ENCODE results near the gene PSMB4.
"Not testable (repeated sequence)": the region's sequence is repeated elsewhere in the genome, so short reads cannot be mapped to it uniquely, and the experiment has no call there.

PSMB4 gene

DNA sequence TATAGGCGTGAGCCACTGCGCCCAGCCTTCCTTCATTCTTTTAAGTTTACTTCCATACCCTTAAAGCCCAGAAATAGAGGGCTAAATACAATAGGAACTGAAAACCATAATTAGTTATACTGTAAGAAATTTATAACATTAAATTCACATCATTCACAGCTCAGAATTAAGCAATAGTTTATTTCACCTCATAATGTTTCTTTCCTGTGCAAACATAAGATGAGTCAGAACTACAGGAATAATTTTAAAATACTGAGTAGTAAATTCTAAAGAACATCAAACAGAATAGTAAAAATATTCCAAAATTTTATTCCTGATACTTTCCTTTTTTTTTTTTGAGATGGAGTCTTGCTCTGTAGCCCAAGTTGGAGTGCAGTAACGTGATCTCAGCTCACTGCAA lies 35.8 kb downstream of the PSMB4 start:
- DNase-seq, result no peak
- peaks cover 24 to 42% of the 10 kb centered on the region in 2 donors for H3K4me1 Mint-ChIP-seq (ENCODE audit: low read depth in 2 of 2)
- H3K36me3 Mint-ChIP-seq (ENCODE audit: insufficient read depth), result peaks cover 50% of the 10 kb centered on the region
- no peak for ATAC-seq (replicated peaks)
- no peaks in the 10 kb centered on the region for H3K9me3 Mint-ChIP-seq
- no peaks in the 10 kb centered on the region for H3K27me3 Mint-ChIP-seq
- H3K4me3 Mint-ChIP-seq, result no peak overlapping the region
- peak overlapping the region in 1 of 2 donors; percentile 62 for H3K27ac Mint-ChIP-seq

DNA sequence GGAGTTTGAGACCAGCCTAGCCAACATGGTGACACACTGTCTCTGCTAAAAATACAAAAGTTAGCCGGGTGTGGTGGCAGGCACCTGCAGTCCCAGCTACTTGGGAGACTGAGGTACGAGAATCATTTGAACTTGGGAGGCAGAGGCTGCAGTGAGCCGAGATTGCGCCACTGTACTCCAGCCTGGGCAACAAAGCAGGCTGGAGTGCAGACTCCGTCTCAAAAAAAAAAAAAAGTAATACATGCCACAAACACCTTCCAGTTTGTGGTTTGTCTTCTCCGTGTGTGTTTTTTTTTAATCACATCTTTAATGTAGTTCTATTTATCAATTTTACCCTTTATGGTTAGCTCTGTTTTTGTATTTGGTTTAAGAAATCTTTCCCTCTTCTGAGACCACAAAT lies 37.6 kb downstream of the PSMB4 start:
- Mint-ChIP-seq H3K9me3 (no peaks in the 10 kb centered on the region), H3K27me3 (no peaks in the 10 kb centered on the region), H3K27ac (peak overlapping the region; percentile 77 to 82), H3K4me1 (ENCODE audit: low read depth in 2 of 2) (peaks cover 27 to 50% of the 10 kb centered on the region in 2 donors), H3K36me3 (ENCODE audit: insufficient read depth) (peaks cover 57% of the 10 kb centered on the region), H3K4me3 (peak overlapping the region; percentile 48 to 50)
- ATAC-seq (replicated peaks), result peak; percentile 97
- DNase-seq, result no peak

DNA sequence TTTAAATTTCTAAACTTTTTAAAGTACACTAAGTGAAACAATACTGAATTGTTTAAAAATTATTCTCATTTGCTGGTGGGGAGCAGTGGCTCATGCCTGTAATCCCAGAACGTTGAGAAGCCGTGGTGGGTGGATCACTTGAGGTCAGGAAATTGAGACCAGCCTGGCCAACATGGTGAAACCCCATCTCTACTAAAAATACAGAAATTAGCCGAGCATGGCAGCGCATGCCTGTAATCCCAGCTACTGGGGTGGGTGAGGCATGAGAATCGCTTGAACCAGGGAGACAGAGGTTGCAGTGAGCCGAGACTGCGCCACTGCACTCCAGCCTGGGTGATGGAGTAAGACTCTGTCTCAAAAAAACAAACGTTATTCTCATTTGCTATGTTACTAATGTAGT lies 38.0 kb downstream of the PSMB4 start:
- H3K9me3 Mint-ChIP-seq, DNase-seq, H3K27me3 Mint-ChIP-seq: not testable (repeated sequence)
- Mint-ChIP-seq H3K4me3 (peak overlapping the region; percentile 48 to 50), H3K36me3 (ENCODE audit: insufficient read depth) (peaks cover 61% of the 10 kb centered on the region), H3K27ac (peak overlapping the region; percentile 77 to 82), H3K4me1 (ENCODE audit: low read depth in 2 of 2) (peaks cover 26 to 49% of the 10 kb centered on the region in 2 donors)
- peak; percentile 14 for ATAC-seq (replicated peaks)

- Mint-ChIP-seq H3K36me3 (ENCODE audit: insufficient read depth) (peaks cover 28% of the 10 kb centered on the region), H3K4me3 (no peak overlapping the region), H3K4me1 (ENCODE audit: low read depth in 2 of 2) (peaks cover 12 to 43% of the 10 kb centered on the region in 2 donors), H3K27ac (peak overlapping the region in 1 of 2 donors; percentile 32), H3K27me3 (no peaks in the 10 kb centered on the region), H3K9me3 (no peaks in the 10 kb centered on the region)
- peak; percentile 71 to 82 (median 72) for DNase-seq
- peak; percentile 100 for ATAC-seq (replicated peaks)
These were observed 44.7 kb downstream of the PSMB4 start for GRCh38 chr1:151443846-151444782.

- Mint-ChIP-seq H3K27me3 (no peaks in the 10 kb centered on the region), H3K9me3 (no peaks in the 10 kb centered on the region), H3K4me1 (ENCODE audit: low read depth in 2 of 2) (peaks cover 14 to 42% of the 10 kb centered on the region in 2 donors), H3K4me3 (no peak overlapping the region), H3K36me3 (ENCODE audit: insufficient read depth) (peaks cover 22% of the 10 kb centered on the region), H3K27ac (peak overlapping the region in 1 of 2 donors; percentile 32)
- DNase-seq, result no peak
- ATAC-seq (replicated peaks), result no peak
These were observed 45.4 kb downstream of the PSMB4 start for GRCh38 chr1:151444783-151445177.

DNA sequence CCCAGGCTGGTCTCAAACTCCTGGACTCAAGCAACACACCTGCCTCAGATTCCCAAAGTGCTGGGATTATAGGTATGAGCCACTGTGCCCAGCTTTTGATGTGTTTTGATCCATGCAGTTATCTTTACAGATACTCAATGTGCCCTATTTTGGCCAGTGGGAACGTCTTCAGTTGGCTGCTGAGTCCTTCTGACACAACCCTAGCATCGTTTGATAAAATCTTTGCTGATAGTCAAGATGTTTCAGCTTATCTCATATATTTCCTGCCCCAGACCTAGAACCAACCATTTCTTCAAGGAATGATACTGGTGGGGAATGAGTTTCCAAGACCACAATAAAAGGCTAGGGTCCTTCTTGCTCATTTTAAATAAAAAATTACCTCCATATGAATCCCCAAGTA lies 48.3 kb downstream of the PSMB4 start:
- Mint-ChIP-seq H3K4me1 (ENCODE audit: low read depth in 2 of 2) (peaks cover 7 to 36% of the 10 kb centered on the region in 2 donors), H3K4me3 (no peak overlapping the region), H3K27me3 (no peaks in the 10 kb centered on the region), H3K36me3 (ENCODE audit: insufficient read depth) (peaks cover 13% of the 10 kb centered on the region), H3K9me3 (no peaks in the 10 kb centered on the region), H3K27ac (peak overlapping the region; percentile 66 to 67)
- ATAC-seq (replicated peaks) (no peak), DNase-seq (no peak)

Data from effector memory CD8-positive, alpha-beta T cell (primary cell).